A549 (cell line): Measurements from ENCODE around the gene CRISPLD2.

ENCODE experiments used
- CHD2 ChIP-seq: fragments of 150-350 bp; IDR thresholded peaks from 2 replicates; pipeline ENCODE4 v1.6.1; 2014; ENCODE audit warnings: low read length; ENCODE audit not compliant: partially characterized antibody
- RNF2 ChIP-seq: fragments of 200-600 bp; sonication (generic); IDR thresholded peaks from 2 replicates; pipeline ENCODE4 v1.6.1; 2016; ENCODE audit warnings: low read depth, mild to moderate bottlenecking, antibody characterized with exemption, moderate library complexity, borderline replicate concordance
- TF ChIP-seq, protein P1 (sequence below): fragments of 250-450 bp; sonication (Bioruptor Pico); IDR thresholded peaks from 2 replicates; pipeline ENCODE4 v1.5.0; 2020; ENCODE audit warnings: low read depth, mild to moderate bottlenecking, moderate library complexity
- TF ChIP-seq, protein P2 (sequence below): fragments of >200 bp; sonication (Bioruptor Twin); formaldehyde crosslinking; IDR thresholded peaks from 3 replicates; pipeline ENCODE4 v1.5.1; 2016
- TF ChIP-seq, protein P3 (sequence below): fragments of 150-350 bp; IDR thresholded peaks from 2 replicates; pipeline ENCODE4 v1.6.1; 2014; ENCODE audit warnings: low read depth, mild to moderate bottlenecking, low read length

DNA sequence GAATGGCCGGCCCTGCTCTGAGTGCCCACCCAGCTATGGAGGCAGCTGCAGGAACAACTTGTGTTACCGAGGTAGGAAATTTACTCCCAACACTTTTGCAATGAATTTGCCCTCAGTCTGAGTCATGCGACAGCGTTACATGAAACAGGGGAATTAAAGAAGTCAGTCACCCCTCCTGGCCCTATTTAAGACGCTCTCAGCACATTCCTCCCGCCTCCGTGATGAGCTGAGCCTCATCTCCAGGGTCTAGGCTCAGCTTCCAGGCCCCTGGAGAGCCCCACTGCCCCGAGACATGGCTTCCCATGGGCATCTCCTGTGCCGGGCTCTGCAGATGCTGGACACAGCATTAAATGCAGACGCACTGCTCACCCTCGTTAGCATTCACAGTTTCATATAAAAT is 35.0 kb downstream of the CRISPLD2 start:
- no peak for TF ChIP-seq RNF2
- TF ChIP-seq, protein P1, sequence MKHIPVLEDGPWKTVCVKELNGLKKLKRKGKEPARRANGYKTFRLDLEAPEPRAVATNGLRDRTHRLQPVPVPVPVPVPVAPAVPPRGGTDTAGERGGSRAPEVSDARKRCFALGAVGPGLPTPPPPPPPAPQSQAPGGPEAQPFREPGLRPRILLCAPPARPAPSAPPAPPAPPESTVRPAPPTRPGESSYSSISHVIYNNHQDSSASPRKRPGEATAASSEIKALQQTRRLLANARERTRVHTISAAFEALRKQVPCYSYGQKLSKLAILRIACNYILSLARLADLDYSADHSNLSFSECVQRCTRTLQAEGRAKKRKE (CRISPR knock-in tag) = no peak
- TF ChIP-seq, protein P2, sequence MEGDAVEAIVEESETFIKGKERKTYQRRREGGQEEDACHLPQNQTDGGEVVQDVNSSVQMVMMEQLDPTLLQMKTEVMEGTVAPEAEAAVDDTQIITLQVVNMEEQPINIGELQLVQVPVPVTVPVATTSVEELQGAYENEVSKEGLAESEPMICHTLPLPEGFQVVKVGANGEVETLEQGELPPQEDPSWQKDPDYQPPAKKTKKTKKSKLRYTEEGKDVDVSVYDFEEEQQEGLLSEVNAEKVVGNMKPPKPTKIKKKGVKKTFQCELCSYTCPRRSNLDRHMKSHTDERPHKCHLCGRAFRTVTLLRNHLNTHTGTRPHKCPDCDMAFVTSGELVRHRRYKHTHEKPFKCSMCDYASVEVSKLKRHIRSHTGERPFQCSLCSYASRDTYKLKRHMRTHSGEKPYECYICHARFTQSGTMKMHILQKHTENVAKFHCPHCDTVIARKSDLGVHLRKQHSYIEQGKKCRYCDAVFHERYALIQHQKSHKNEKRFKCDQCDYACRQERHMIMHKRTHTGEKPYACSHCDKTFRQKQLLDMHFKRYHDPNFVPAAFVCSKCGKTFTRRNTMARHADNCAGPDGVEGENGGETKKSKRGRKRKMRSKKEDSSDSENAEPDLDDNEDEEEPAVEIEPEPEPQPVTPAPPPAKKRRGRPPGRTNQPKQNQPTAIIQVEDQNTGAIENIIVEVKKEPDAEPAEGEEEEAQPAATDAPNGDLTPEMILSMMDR = no peak
- no peak for TF ChIP-seq CHD2
- TF ChIP-seq, protein P3, sequence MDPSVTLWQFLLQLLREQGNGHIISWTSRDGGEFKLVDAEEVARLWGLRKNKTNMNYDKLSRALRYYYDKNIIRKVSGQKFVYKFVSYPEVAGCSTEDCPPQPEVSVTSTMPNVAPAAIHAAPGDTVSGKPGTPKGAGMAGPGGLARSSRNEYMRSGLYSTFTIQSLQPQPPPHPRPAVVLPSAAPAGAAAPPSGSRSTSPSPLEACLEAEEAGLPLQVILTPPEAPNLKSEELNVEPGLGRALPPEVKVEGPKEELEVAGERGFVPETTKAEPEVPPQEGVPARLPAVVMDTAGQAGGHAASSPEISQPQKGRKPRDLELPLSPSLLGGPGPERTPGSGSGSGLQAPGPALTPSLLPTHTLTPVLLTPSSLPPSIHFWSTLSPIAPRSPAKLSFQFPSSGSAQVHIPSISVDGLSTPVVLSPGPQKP = no peak
